NCI-H1930 (cell line): ENCODE results near the gene CHCHD6.

Experiments used
- DNase-seq, 2 experiments: peaks; one replicate each; lab custom pipeline; 2025; lab: John Stamatoyannopoulos, UW

CHCHD6 gene

GRCh38 chr3:126668450-126669401, 35.3 kb upstream of the CHCHD6 start:
- no peak for DNase-seq

DNA sequence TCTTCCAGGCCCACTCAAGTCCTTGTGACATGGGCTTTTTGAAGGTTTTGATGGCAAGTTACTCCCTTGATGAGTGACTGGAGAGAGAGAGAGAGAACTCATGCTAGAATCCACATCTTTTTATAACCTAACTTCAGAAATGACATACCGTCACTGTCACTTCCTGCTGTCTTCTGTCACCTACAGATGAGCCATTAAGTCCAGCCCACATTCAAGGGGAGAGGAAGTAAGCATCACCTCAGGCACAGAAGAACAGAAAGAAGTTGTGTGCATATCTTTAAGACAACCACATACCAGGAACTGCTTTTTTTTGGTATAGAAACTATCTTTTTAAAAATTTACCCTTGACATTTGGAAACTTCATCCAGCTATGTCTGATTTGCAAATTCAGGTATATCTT, 32.5 kb upstream of the CHCHD6 start:
- no peak for DNase-seq

GRCh38 chr3:126672340-126672739, 31.7 kb upstream of the CHCHD6 start:
- DNase-seq: no peak

DNA sequence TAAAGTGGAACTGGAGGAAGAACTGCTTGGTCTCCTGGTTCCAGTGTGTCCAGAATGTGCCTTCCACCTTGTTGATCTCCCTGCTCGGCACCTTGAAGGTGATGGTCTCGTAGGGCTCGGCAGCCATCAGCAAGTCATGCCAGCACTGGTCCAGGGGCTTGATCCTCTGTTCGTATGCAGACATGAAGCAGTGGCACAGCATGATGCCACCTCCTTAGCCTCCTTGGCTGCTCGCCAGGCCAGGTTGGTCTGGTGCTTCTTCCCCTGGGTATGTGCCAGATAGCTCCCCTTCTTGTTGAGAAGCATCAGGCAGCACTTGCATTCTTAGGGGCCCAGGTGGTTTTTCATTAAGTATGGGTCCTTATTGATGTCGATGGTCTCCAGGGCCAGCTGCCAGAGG, 31.3 kb upstream of the CHCHD6 start:
- DNase-seq: no peak

DNA sequence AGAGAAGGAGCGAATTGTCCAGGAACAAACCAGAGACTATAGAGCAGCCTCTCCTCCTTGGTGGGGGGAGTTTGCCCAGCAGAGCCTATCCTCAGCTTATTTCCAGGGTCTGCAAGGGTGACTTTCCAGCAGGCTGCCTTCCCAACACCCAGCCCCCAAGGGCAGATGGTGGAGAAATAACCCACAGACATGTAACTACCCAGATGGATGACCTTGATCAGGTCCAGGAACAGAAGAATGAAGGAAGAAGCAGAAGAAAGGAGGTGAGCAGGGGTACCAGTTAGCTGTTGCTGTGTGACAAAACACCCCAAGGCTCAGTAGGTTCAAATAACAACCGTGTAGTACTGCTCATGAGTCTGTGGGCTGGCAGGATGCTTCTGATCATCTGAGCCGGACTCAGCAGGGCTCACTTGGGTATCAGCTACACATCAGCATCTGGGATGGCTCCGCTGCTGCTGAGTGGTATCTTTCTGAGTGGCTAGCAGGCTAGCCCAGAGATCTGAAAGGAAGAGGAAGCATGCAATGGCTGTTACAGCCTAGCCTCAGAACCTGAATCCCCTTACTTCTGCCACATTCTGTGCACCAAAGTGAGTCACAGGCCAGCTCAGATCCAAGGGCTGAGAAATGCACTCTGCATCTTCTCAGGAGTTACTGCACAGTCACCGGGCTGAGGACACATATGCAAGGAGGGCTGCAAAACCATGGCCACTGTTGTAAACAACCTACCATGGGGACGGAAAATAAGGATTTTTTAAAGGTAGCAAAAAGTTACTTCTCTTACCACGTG, 26.9 kb upstream of the CHCHD6 start:
- no peak for DNase-seq

DNA sequence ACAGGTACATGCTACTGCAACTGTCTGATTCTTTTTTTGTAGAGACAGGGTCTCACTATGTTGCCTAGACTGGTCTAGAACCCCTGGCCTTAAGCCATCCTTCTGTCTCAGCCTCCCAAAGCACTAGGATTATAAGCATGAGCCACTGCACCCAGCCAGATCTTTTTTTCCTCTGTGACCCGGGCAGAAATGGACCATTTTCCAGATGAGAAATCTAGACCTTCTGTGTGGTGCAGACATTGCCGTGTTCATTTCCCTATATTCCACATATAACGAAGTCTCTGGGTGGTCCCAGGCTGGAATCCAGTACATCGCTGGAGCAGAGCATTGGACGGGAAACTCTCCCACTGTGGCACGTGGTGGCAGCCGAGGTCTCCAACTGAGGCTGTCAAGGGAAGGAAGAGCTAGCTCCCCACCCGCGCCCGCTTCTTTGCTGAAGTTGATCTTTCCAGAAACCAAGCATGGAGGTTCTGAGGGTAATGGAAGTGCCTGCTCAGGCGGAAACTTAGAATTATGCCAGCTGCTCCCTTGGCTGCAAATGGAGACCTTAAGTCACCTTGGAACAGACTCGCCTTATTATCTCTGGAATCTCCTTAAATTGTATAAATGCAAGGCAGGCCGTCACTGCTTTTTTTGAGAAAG, 26.1 kb upstream of the CHCHD6 start:
- DNase-seq: no peak

GRCh38 chr3:126678693-126679317, 25.2 kb upstream of the CHCHD6 start:
- no peak for DNase-seq

DNA sequence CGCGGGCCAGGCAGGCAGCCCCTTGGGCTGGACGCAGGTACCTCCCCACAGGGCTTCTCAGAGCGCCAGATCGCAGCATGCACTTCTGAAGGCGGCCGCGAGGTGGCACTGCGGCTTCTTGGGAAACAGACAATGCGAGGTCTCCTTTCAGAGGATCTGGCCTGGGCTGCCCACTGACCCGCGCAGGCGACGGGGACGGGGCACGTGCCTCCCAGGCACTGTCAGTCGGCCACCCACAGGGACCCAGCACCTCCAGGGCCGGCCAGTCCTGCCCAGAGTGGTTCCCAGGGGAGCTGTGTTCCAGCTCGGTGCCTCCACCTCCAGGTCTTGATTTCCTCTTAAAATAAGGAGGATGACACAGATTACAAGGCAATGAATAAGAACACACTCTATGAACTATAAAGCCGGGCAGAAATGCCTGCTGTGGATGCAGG, 24.7 kb upstream of the CHCHD6 start:
- peak; percentile 49 to 66 for DNase-seq

DNA sequence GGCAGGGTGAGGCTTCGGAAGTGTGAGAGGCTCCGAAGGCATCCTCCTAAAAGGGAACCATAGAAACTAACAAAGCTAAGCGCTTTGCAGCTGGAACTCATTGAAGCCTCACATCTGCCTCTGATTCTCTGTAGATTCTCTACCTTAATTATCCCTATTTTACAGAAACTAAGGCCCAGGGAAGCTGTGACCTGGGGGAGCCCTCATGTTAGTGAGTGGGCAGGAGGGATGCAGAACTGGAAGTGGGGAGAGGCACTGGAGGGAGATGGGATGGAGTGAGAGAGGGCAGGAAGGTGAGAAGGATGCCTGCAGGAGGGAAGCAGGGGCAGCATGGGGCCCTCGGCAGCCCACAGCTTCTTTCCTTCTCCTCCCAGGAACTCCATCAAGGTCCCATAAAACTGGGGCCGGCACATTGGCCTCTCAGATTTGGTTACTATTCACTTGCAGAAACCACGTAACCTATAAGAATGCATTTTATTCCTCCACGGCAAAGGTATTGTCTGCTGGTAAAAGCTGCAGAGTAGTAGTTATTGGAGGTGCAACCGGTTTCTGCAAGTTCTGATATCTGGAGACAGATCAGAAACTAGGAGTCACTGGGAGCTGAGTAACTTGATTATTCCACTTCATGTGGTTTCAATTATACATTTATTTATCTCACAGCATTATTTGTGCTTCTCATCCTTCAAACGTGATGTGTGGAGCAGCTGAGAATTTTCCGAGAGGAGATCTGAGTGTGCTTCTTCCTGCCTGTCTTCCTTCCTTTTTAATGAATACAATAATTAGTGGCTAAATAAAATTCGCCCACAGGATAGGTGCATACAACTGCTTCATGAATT, 24.0 kb upstream of the CHCHD6 start:
- no peak for DNase-seq

DNA sequence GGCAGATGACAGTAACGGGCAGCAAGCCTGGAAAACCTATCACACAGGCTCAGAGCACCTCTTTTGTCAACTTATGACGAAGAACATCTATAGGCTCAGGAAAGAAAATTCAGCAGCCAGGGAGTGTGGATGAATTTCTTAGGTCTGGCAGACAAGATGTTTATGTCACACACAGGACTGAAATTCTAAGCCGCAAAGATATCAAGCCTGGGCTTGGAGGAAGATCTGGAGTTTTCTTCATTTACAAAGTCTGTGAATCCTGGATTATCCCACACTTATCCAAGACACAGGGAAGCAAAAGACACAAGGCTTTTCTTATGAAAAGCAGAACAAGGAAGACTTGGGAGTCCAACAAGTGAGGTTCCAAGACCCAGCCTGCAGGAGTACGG, 23.4 kb upstream of the CHCHD6 start:
- no peak for DNase-seq

DNA sequence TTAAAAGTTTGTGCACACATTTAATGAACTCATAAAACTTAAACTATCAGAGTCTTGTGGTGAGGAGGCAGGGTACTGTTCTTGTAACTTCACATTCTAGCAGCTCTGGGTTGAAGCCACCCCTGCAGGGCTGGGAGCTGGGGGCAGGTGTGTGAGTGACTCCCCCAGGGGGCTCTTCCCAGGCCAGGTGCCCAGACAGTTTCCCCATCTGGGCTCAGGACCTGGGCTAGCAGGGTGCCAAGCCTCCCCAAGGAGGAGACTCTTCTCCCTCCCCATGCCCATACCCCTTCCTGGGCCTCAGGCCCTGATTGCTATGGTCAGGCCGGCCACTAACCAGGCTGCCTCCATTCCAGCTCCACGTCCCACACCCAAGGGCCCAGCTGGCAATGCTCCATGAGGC, 22.0 kb upstream of the CHCHD6 start:
- DNase-seq: no peak

DNA sequence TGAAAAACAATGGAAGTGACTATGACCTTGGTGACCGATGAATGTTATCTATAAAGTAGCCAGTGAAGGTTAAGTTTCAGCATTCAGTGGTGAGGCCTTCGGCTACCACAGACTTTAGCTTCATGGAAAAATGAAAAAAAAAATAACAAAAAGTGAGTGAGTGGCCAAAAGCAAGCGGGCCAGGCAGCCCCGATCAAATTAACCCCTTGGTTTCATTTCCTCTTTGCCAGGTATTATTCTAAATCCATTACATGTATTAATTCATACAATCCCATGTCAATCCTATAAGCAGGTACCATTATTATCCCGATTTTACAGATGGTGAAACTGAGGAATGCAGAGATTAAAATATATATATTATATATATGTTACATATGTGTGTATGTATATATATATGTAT, 21.0 kb upstream of the CHCHD6 start:
- DNase-seq: no peak

GRCh38 chr3:126684218-126684751, 19.8 kb upstream of the CHCHD6 start:
- DNase-seq: no peak

- DNase-seq: no peak
Measured at GRCh38 chr3:126685021-126685420, 19.0 kb upstream of the CHCHD6 start.

- DNase-seq: no peak
Measured at GRCh38 chr3:126685493-126685892, 18.5 kb upstream of the CHCHD6 start.

GRCh38 chr3:126691765-126692164, 12.3 kb upstream of the CHCHD6 start:
- no peak for DNase-seq

GRCh38 chr3:126692858-126693257, 11.2 kb upstream of the CHCHD6 start:
- no peak for DNase-seq

DNA sequence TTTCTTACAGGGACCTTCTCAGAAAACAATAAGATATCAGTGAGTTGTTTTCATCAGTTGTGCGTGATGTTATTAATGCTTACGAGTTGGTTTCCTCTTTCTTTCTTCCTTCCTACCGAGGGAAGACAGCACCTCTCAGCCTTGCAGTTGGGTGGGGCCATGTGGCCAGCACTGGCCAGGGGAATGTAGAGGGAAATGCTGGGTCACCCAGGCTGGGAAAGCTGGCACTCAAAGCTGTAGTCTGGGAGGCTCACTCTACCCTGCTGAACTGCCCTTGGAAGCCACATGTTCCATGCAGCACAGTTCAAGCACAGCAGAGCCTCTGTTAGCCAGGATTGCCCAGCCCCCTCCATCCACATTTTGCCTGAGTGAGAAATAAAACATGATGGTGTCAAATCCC, 10.1 kb upstream of the CHCHD6 start:
- no peak for DNase-seq

GRCh38 chr3:126696701-126697267, 7.3 kb upstream of the CHCHD6 start:
- DNase-seq: no peak

GRCh38 chr3:126699011-126699410, 5.0 kb upstream of the CHCHD6 start:
- no peak for DNase-seq
